ENCODE results near the gene GNL3. TPM values are rescaled to one million over a fixed set of nuclear protein-coding genes. Genes with fewer than 3 reads are reported as not detected.
"Not testable (repeated sequence)": the region's sequence is repeated elsewhere in the genome, so short reads cannot be mapped to it uniquely, and the experiment has no call there.

The GNL3 gene
- total and polyA plus RNA-seq, 9 donors: 72.8 to 103 (median 87.4) TPM

DNA sequence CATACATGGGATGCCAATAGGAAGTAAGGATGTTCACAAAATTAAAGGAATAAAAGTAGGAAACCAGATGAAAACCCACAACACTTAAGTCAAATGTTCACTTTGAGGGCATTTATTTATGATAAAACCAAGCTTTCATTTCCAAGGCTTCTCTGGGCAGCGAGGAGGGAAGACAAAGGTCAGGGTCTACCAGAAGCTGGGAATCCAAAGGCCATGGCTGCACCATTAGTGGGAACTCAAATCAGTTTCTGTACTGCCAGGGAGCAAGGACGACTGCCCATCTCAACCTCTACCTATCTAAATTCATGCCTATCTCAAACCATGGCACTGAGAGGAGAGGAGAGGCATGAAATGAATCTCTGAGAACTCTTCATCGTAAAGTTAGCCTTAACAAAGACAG, 22.7 kb upstream of the GNL3 start:
- H3K36me3 ChIP-seq (ENCODE audit: control insufficient read depth, insufficient read depth, low read length): peaks cover 55% of the 10 kb centered on the region
- no peak overlapping the region for H3K4me3 ChIP-seq (ENCODE audit: low read length)
- no CpG with 5 or more reads among the region's 3 CpGs for WGBS (ENCODE audit: insufficient coverage)
- no peaks in the 10 kb centered on the region for H3K27me3 ChIP-seq (ENCODE audit: control insufficient read depth, insufficient read depth, low read length)
- no peak for DNase-seq
- H3K4me1 ChIP-seq (ENCODE audit: control insufficient read depth, insufficient read depth, low read length): no peaks in the 10 kb centered on the region
- H3K9me3 ChIP-seq (replicated peaks; ENCODE audit: control insufficient read depth, low read depth, low read length): no peaks in the 10 kb centered on the region
- no peak overlapping the region for H3K27ac ChIP-seq (ENCODE audit: low read length)

DNA sequence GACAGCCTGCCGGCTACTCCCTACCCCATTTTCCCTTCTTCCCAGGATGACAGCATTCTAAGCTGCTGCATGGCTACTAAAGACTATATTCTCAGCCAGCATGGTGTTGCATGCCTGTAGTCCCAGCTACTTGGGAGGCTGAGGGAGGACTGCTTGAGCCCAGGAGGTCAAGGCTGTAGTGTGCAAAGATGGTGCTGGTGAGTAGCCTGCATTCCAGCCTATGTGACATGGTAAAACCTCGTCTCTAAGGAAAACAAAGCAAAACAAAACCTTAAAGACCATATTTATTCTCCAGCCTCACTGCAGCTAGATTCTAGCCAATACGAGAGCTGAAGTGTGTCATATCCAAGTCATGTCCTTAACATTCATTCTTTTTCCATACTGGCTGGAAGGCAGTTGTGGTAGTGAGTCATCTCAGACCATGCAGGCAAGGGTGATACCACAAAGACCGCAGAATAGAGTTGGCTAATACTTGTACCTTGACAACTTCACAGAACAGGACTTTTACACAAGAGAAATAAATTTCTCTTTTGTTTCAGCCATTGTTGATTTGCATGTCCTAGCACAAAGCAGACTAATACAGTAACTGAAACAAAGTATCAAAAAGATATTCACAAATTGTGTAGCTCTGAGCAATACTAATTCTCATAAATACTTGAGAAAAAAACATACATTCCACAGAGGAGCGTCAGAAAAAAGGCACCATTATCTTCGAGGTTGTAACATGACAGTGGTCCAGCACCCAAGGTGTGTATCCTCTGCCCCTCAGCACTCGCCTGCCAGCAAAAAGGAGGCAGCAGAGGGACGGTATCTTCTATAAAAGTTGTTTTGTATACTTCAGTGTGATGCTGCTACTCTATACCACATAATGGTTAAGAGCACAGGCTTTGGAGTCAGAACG, 15.0 kb upstream of the GNL3 start:
- no peaks in the 10 kb centered on the region for H3K27me3 ChIP-seq (ENCODE audit: control insufficient read depth, insufficient read depth, low read length)
- WGBS (ENCODE audit: insufficient coverage): 94% methylated on average over 2 of the region's 9 CpGs
- DNase-seq: peak; percentile 32
- no peaks in the 10 kb centered on the region for H3K9me3 ChIP-seq (replicated peaks; ENCODE audit: control insufficient read depth, low read depth, low read length)
- H3K4me1 ChIP-seq (ENCODE audit: control insufficient read depth, insufficient read depth, low read length): no peaks in the 10 kb centered on the region
- H3K36me3 ChIP-seq (ENCODE audit: control insufficient read depth, insufficient read depth, low read length): peaks cover 49% of the 10 kb centered on the region
- no peak overlapping the region for H3K27ac ChIP-seq (ENCODE audit: low read length)
- H3K4me3 ChIP-seq (ENCODE audit: low read length): no peak overlapping the region

DNA sequence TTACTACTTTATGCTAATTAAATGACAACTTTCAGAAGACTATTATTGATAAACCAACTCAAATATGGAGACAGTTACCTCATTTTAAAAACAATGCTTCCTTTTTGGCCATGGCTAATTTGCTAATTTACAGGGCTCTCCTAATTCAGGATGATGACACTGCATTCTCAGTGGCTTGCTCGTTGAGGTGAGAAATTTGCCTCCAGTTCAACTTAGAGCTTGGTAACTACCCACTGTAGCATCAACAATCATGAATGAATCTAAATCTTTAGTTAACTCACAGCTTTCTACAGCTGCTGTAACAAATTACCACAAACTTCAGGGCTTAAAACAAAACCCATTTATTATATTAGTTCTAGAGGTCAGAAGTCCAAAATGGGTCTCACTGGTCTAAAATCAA, 14.2 kb upstream of the GNL3 start:
- Histone ChIP-seq H3K27me3 (ENCODE audit: control insufficient read depth, insufficient read depth, low read length) (no peaks in the 10 kb centered on the region), H3K4me3 (ENCODE audit: low read length) (no peak overlapping the region), H3K4me1 (ENCODE audit: control insufficient read depth, insufficient read depth, low read length) (no peaks in the 10 kb centered on the region), H3K9me3 (replicated peaks; ENCODE audit: control insufficient read depth, low read depth, low read length) (no peaks in the 10 kb centered on the region), H3K36me3 (ENCODE audit: control insufficient read depth, insufficient read depth, low read length) (peaks cover 49% of the 10 kb centered on the region), H3K27ac (ENCODE audit: low read length) (no peak overlapping the region)
- DNase-seq: no peak
- WGBS (ENCODE audit: insufficient coverage): 71% methylated on average over 1 of the region's 1 CpG

DNA sequence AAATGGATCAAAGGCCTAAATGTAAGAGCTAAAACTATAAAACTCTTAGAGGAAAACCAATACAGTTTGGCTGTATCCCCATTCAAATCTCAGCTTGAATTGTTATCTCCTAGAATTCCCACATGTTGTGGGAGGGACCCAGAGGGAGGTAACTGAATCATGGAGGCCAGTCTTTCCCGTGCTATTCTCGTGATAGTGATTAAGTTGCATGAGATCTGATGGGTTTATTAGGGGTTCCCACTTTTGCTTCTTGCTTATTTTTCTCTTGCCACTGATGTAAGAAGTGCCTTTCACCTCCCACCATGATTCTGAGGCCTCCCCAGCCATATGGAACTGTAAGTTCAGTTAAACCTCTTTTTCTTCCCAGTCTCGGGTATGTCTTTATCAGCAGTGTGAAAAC, 9.6 kb upstream of the GNL3 start:
- WGBS (ENCODE audit: insufficient coverage): 71% methylated on average over 1 of the region's 3 CpGs
- H3K4me3 ChIP-seq (ENCODE audit: low read length); H3K27ac ChIP-seq (ENCODE audit: low read length); H3K9me3 ChIP-seq (replicated peaks; ENCODE audit: control insufficient read depth, low read depth, low read length); H3K4me1 ChIP-seq (ENCODE audit: control insufficient read depth, insufficient read depth, low read length); H3K27me3 ChIP-seq (ENCODE audit: control insufficient read depth, insufficient read depth, low read length); DNase-seq: not testable (repeated sequence)
- peaks cover 61% of the 10 kb centered on the region for H3K36me3 ChIP-seq (ENCODE audit: control insufficient read depth, insufficient read depth, low read length)

DNA sequence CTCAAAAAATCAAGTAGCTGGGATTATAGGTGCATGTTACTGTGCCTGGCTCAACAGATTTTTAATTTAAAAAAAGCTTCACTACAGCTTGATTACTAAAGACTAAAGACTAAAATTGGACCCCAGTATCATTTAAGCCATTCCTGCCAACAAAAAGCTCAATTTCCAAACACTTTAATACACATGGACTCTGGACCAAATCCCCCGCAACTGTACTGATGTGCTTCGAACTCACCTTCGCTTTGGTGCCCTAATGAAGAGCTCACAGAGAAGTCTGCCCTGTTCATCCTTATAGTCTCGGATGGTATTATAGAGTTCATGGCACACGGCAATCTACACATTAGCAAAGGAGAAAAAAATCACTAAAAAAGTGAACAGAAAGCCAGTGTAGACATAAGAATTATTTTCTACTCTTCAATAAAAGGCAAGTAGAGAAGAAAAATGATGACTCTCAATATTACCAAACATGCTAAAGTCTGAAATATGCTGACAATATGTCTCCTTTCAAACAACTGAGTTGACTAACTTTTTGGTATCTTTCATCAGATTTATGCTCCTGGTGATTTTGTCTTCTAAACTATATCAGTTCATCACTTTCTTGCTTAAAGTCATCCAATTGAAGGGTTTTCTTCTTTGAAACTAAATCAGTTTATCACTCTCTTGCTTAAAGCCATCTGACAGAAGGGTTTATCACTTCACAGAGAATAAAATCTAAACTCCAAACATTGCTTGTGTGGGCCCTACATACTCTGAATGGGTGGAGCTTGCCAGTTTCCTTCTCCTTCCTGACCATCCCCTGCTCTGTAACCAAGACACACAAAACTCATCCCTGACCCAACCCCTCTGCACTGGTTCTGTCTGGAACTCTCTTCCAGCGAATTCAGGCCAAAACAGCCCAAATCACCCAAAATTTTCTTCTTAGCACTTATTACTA, 7.3 kb upstream of the GNL3 start:
- Histone ChIP-seq H3K4me3 (ENCODE audit: low read length) (no peak overlapping the region), H3K9me3 (replicated peaks; ENCODE audit: control insufficient read depth, low read depth, low read length) (no peaks in the 10 kb centered on the region), H3K27ac (ENCODE audit: low read length) (no peak overlapping the region), H3K36me3 (ENCODE audit: control insufficient read depth, insufficient read depth, low read length) (peaks cover 50% of the 10 kb centered on the region), H3K4me1 (ENCODE audit: control insufficient read depth, insufficient read depth, low read length) (peaks cover 2% of the 10 kb centered on the region), H3K27me3 (ENCODE audit: control insufficient read depth, insufficient read depth, low read length) (no peaks in the 10 kb centered on the region)
- WGBS (ENCODE audit: insufficient coverage): 100% methylated on average over 1 of the region's 6 CpGs
- DNase-seq: no peak

DNA sequence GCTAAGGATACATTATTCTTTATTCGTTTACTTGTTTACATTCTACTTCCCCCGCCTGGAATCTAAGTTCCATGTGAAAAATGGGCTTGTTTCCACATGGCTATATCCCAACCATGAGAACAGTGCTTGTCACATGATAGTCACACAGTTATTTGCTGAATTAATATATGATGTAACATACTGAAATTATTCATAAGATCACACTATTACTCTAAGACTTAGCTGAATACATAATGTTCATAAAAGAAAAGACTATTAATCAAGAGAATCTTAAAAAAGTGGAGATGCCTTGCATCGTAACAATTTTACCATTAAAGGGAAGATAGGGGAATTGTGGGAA, 6.7 kb upstream of the GNL3 start:
- no CpG with 5 or more reads among the region's 3 CpGs for WGBS (ENCODE audit: insufficient coverage)
- H3K9me3 ChIP-seq (replicated peaks; ENCODE audit: control insufficient read depth, low read depth, low read length): no peaks in the 10 kb centered on the region

DNA sequence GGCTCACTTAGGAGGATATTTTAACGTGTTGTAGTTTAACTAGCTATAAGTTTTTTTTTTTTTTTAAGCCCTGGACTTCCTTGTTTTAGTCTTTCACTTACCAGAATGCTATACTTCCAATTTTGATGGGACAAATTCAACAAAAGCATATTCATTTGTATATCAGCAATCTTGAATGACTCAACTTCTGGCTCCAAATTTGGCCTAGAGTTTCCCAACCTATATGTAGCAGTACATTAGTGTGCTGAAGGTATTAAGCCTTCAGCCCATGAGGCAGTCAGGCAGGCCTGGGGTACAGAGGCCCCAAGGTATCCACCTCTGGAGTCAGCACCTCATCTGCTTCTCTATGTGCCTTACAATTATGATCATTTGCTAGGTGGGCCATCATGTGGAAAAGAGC, 6.0 kb upstream of the GNL3 start:
- Histone ChIP-seq H3K27ac (ENCODE audit: low read length) (no peak overlapping the region), H3K4me1 (ENCODE audit: control insufficient read depth, insufficient read depth, low read length) (peaks cover 6% of the 10 kb centered on the region)

More for the DNA sequence above, 6.7 kb upstream of the GNL3 start:
- Histone ChIP-seq H3K36me3 (ENCODE audit: control insufficient read depth, insufficient read depth, low read length) (peaks cover 47% of the 10 kb centered on the region), H3K27me3 (ENCODE audit: control insufficient read depth, insufficient read depth, low read length) (no peaks in the 10 kb centered on the region), H3K27ac (ENCODE audit: low read length) (no peak overlapping the region), H3K4me3 (ENCODE audit: low read length) (no peak overlapping the region), H3K4me1 (ENCODE audit: control insufficient read depth, insufficient read depth, low read length) (peaks cover 6% of the 10 kb centered on the region)
- no peak for DNase-seq

DNA sequence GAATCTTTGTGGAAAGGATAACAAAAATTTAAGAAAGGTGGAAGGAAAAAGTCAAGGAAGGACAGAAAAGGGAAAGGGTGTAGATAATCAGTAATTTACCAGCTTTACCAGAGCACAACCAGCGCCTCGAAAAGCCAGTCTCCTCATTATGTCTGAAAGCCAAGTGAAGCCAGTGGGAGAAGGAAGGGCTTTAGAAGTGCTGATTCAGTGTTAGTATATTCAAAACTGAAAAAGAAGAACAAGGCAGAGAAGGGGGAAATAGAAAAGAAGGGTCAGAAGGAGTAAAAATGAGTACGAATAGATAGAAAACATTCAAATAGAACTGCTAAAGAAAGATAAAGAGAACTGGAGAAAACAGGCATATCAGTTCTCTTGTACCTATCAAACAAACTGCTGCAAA, 4.2 kb upstream of the GNL3 start:
- H3K4me3 ChIP-seq (ENCODE audit: low read length): no peak overlapping the region
- WGBS (ENCODE audit: insufficient coverage): no CpG with 5 or more reads among the region's 3 CpGs
- no peaks in the 10 kb centered on the region for H3K27me3 ChIP-seq (ENCODE audit: control insufficient read depth, insufficient read depth, low read length)
- H3K27ac ChIP-seq (ENCODE audit: low read length): no peak overlapping the region
- no peak for DNase-seq
- peaks cover 6% of the 10 kb centered on the region for H3K4me1 ChIP-seq (ENCODE audit: control insufficient read depth, insufficient read depth, low read length)
- H3K36me3 ChIP-seq (ENCODE audit: control insufficient read depth, insufficient read depth, low read length): peaks cover 35% of the 10 kb centered on the region
- H3K9me3 ChIP-seq (replicated peaks; ENCODE audit: control insufficient read depth, low read depth, low read length): no peaks in the 10 kb centered on the region

More for the DNA sequence above, 6.0 kb upstream of the GNL3 start:
- H3K9me3 ChIP-seq (replicated peaks; ENCODE audit: control insufficient read depth, low read depth, low read length): no peaks in the 10 kb centered on the region
- H3K36me3 ChIP-seq (ENCODE audit: control insufficient read depth, insufficient read depth, low read length): peaks cover 45% of the 10 kb centered on the region
- no peak overlapping the region for H3K4me3 ChIP-seq (ENCODE audit: low read length)
- WGBS (ENCODE audit: insufficient coverage): no CpG with 5 or more reads among the region's 1 CpG
- no peaks in the 10 kb centered on the region for H3K27me3 ChIP-seq (ENCODE audit: control insufficient read depth, insufficient read depth, low read length)
- no peak for DNase-seq

DNA sequence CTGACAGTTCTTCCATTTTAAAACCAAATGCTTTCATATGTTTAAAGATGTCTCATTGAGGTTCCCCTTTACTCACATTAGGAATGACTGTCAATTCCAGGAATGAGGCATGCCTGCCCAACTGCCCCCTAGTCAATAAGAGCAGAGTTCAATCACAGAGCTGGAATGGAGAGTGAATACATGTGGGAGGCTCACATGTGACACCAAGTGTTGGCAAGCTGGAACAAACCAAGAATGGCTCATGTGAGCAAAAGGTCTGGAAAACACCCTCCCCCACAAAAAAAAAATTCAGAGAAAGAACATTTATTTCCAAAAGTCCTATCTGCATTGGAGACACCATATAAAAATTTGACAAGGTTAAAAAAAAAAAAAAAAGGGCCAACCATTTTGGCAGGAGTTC, 3.8 kb upstream of the GNL3 start:
- Histone ChIP-seq H3K9me3 (replicated peaks; ENCODE audit: control insufficient read depth, low read depth, low read length) (no peaks in the 10 kb centered on the region), H3K4me3 (ENCODE audit: low read length) (no peak overlapping the region), H3K36me3 (ENCODE audit: control insufficient read depth, insufficient read depth, low read length) (peaks cover 32% of the 10 kb centered on the region), H3K27ac (ENCODE audit: low read length) (no peak overlapping the region), H3K4me1 (ENCODE audit: control insufficient read depth, insufficient read depth, low read length) (peaks cover 8% of the 10 kb centered on the region), H3K27me3 (ENCODE audit: control insufficient read depth, insufficient read depth, low read length) (no peaks in the 10 kb centered on the region)
- peak; percentile 43 for DNase-seq

DNA sequence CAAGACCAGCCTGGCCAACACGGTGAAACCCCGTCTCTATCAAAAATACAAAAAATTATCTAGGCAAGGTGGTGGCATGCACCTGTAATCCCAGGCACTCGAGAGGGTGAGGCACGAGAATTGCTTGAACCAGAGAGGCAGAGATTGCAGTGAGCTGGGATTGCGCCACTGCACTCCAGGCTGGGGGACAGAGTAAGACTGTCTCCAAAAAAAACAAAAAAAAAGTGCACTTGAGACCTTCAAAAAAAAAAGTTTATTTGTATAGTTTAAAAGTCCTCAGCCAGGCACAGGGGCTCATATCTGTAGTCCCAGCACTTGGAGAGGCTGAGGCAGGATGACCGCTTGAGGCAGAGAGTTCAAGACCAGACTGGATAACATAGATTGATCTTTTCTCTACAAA, 2.2 kb upstream of the GNL3 start:
- Histone ChIP-seq H3K4me1 (ENCODE audit: control insufficient read depth, insufficient read depth, low read length) (peaks cover 10% of the 10 kb centered on the region), H3K36me3 (ENCODE audit: control insufficient read depth, insufficient read depth, low read length) (peaks cover 35% of the 10 kb centered on the region), H3K9me3 (replicated peaks; ENCODE audit: control insufficient read depth, low read depth, low read length) (no peaks in the 10 kb centered on the region), H3K27ac (ENCODE audit: low read length) (no peak overlapping the region), H3K27me3 (ENCODE audit: control insufficient read depth, insufficient read depth, low read length) (no peaks in the 10 kb centered on the region), H3K4me3 (ENCODE audit: low read length) (no peak overlapping the region)
- DNase-seq: no peak
- no CpG with 5 or more reads among the region's 6 CpGs for WGBS (ENCODE audit: insufficient coverage)
